AG09319 (cell line): ENCODE results near the gene EIF4A3.

Experiments
- DNase-seq: peaks from one replicate; pipeline ENCODE4 v3.0.0-alpha.2; 2010; ENCODE audit warnings: low read depth; ENCODE audit errors: extremely low read depth
- TF ChIP-seq, protein P1 (sequence below): IDR thresholded peaks from 2 replicates; pipeline ENCODE4 v1.5.1; 2011; ENCODE audit warnings: low read depth, mild to moderate bottlenecking, inconsistent platforms, low read length, moderate library complexity

The EIF4A3 gene

DNA sequence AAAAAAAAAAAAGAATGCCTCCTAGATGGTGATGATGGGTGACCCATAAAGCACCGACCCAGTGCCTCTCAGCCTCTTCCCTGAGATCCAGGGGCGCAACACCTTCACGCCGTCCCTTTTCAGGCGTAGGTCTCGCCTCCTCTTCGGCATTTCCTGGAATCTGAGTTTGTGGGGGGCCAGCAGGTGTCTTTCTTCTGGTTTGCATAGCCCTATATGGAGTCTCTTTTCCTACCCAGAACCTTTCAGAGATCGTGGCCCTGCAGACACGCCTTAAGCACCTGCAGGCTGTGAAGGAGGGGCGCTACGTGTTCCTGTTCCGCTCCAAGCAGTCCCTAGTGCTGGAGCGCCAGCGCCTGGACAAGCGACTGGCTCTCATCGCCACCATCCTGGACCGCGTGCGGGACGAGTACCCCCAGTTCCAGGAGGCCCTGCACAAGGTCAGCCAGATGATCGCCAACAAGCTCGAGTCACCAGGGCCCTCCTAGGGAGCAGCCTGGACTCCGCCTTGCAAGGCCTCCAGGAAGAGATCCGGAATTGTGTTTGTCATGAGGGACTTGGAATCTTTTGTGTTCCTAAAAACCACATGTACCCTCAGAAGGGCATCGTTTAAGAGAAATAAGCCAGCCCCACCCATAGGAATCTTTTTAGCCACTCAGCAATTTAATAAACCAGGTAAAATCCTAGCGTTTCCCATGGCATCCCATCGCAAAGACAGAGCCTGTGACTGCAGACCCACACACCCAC lies 47.5 kb downstream of the EIF4A3 start:
- no peak for DNase-seq
- TF ChIP-seq, protein P1, sequence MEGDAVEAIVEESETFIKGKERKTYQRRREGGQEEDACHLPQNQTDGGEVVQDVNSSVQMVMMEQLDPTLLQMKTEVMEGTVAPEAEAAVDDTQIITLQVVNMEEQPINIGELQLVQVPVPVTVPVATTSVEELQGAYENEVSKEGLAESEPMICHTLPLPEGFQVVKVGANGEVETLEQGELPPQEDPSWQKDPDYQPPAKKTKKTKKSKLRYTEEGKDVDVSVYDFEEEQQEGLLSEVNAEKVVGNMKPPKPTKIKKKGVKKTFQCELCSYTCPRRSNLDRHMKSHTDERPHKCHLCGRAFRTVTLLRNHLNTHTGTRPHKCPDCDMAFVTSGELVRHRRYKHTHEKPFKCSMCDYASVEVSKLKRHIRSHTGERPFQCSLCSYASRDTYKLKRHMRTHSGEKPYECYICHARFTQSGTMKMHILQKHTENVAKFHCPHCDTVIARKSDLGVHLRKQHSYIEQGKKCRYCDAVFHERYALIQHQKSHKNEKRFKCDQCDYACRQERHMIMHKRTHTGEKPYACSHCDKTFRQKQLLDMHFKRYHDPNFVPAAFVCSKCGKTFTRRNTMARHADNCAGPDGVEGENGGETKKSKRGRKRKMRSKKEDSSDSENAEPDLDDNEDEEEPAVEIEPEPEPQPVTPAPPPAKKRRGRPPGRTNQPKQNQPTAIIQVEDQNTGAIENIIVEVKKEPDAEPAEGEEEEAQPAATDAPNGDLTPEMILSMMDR: no peak

DNA sequence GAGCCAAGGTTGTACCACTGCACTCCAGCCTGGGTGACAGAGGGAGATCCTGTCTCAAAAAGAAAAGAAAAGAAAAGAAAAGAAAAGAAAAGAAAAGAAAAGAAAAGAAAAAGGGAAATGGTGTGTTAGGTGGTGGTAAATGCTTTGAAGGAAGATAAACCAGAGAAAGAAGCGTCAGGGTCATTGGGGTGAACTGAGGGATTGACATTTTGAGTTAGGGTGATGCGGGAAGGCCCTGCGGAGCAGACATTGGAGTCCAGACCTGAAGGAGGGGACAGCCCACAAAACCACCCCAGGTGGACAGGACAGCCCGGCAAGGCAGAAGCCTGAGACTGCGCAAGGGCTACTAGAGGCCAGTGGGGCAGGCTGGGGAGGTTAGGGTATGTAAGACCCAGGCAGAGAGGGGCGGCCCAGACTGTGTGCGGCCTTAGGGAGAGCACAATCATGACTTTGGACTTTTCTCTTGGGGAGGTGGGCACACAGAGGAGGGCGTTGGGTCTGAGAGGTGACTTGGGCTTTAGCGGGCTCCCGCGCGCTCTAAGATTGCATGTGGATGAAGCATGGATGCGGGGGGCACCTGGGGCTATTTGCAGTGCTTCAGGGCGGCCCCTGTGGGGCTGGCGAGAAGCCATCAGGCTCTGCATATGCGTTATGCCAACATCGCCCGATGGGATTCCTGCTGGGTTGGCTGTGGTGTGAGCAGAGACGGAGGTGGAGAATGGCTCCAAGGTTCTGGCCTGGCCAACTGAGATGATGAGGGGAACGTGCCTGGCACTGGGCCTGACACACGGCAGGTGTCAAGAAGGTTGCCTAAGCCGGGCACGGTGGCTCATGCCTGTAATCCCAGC lies 48.9 kb downstream of the EIF4A3 start:
- DNase-seq: no peak
- TF ChIP-seq, protein P1: no peak

DNA sequence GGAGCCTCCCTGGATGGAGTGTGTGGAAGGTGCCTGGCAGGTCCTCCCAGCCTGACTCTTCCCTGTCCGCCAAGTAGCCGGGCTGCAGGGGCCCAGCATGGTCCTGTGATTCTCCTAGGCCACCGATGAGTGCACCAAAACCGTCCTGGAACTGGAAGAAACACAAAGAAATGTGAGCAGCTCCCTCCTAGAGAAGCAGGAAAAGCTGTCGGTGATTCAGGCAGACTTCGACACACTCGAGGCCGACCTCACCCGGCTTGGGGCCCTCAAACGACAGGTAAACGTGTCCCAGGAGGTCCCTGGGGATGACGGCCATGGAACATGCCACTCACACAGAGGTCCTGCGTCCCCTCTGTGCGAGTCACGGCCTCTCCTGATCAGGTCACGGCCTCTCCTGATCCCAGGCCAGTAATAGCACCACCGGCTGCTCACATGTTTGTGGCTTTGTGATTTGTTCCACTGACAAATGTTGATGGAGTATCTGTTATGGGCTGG lies 49.8 kb downstream of the EIF4A3 start:
- DNase-seq: no peak
- TF ChIP-seq, protein P1: no peak

DNA sequence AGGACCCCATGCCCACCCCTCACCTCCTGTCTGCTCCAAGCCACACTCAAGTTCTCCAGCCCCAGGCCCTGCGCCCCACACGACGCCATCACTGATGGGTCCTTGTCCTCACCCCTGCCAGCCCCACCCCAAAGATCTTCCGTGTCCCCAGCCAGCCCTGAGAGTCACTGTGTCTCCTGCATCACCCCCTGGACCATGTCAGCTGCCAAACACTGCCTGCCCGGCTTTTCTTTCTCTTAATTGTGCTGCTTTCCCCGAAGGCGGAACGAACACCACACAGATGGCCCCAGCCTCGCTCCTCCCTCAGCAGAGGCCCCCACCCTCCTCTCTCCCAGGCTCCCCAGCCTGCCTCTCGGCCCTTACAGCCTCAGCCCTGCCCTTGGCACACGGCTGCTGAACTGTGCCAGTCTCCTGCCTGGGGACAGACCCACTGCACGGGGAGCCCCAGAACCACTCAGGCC lies 50.3 kb downstream of the EIF4A3 start:
- no peak for DNase-seq
- TF ChIP-seq, protein P1: no peak

DNA sequence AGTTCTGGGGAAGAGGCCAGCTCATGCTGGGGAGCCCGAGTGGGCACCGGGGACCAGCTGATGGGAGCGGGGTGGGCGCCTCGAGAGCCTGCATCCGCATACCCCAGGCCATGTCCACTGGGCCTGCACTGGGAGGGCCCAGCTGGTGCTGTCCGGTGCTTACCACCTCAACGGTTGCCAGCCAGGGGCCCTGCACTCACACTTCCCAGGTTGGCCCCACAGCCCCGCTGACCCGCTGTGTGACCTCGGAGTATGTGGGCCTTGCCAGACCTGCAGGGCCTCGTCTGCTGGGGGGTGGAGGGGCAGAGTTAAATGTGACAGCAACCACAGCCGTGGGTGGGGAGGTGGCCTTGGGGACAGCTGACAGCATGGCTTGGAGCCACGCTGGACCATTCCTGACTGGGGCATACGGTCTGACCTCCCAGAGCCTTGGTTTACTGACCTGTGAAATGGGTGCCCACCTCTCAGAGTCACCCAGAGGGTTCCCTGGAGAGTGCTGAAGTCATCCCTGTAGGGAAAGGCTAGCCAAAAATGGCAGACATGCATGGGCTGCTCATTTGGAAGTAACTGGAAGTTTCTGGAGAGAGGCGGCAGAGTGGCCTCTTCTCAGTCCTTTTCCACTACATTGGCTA lies 51.0 kb downstream of the EIF4A3 start:
- DNase-seq: no peak
- TF ChIP-seq, protein P1: no peak

DNA sequence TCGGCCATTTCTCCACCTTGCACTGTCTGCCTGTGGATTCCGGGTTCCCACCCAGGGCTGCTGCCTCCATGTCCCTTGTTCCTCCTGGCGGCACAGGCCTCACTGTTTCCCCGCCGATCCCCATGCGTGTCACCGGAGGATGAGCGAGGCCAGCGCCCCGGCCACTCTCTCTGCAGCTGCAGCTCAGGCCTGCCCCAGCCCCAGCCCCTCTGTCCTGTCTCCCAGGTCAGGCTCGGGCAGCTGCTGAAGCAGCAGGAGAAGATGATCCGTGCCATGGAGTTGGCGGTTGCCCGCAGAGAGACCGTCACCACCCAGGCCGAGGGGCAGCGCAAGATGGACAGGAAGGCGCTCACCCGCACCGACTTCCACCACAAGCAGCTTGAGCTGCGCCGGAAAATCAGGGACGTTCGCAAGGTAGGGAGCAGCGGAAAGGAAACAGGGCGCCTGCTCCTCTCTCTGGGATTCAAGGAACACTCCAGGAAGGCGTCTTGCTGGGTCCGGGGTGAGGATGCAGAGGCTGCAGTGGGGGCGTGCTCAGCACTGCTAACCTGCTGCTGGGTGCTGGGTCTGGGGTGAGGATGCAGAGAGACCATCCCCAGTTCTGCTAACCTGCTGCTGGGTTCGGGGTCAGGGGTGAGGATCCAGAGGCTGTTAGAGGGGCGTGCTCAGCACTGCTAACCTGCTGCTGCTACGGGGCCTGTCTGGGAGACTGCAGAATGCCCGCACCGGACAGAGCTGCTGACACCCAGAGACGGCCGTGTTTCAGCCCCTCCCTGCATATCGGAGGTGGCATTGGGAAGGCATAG lies 51.7 kb downstream of the EIF4A3 start:
- TF ChIP-seq, protein P1: no peak
- DNase-seq: no peak
